Fibroblast of mammary gland (primary cell): Measurements from ENCODE around the gene DOCK2.
A peak's percentile ranks its signal among the peaks of the same experiment; 100 is the strongest.

Source experiments
- DNase-seq: peaks from one replicate; pipeline ENCODE4 v3.0.0-alpha.2; 2010; ENCODE audit warnings: low read depth
- H3K4me3 ChIP-seq: 2 replicates; pipeline ENCODE4 v1.5.1; 2011; ENCODE audit warnings: low read depth, mild to moderate bottlenecking, low read length, moderate library complexity; ENCODE audit not compliant: control insufficient read depth
- TF ChIP-seq, protein P1 (sequence below): conservative IDR thresholded peaks from 2 replicates; pipeline ENCODE4 v1.5.1; 2011; ENCODE audit warnings: low read depth, low read length, inconsistent platforms; ENCODE audit not compliant: control insufficient read depth, insufficient read depth

The DOCK2 gene

GRCh38 chr5:169812786-169813185, 175.7 kb downstream of the DOCK2 start:
- H3K4me3 ChIP-seq = no peak overlapping the region
- TF ChIP-seq, protein P1, sequence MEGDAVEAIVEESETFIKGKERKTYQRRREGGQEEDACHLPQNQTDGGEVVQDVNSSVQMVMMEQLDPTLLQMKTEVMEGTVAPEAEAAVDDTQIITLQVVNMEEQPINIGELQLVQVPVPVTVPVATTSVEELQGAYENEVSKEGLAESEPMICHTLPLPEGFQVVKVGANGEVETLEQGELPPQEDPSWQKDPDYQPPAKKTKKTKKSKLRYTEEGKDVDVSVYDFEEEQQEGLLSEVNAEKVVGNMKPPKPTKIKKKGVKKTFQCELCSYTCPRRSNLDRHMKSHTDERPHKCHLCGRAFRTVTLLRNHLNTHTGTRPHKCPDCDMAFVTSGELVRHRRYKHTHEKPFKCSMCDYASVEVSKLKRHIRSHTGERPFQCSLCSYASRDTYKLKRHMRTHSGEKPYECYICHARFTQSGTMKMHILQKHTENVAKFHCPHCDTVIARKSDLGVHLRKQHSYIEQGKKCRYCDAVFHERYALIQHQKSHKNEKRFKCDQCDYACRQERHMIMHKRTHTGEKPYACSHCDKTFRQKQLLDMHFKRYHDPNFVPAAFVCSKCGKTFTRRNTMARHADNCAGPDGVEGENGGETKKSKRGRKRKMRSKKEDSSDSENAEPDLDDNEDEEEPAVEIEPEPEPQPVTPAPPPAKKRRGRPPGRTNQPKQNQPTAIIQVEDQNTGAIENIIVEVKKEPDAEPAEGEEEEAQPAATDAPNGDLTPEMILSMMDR = no peak
- DNase-seq = no peak

- no peak overlapping the region for H3K4me3 ChIP-seq
- no peak for DNase-seq
- TF ChIP-seq, protein P1 = no peak
Measured at GRCh38 chr5:169814045-169814444, 177.0 kb downstream of the DOCK2 start.

GRCh38 chr5:169814522-169814921, 177.4 kb downstream of the DOCK2 start:
- no peak overlapping the region for H3K4me3 ChIP-seq
- peak; percentile 39 for DNase-seq
- TF ChIP-seq, protein P1 = no peak

DNA sequence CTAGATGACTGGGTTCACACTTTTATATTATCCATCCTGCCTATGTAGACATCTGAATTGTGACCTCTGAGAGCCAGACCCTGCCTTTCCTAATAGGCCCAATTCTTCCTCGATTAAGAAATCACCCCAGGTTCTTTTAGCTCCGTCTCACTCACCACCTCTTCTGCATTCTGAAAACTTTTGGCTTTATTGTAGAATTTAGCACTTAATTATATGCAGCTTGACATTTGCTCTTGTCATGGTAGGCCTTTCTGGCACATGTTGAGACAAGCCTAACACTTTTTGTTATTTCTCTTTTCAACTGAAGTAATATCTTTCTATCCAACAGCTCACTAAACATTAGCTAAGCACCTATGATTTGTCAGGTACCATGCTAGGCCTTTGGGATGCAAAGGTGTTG, 180.0 kb downstream of the DOCK2 start:
- TF ChIP-seq, protein P1 = no peak
- DNase-seq = no peak
- no peak overlapping the region for H3K4me3 ChIP-seq

DNA sequence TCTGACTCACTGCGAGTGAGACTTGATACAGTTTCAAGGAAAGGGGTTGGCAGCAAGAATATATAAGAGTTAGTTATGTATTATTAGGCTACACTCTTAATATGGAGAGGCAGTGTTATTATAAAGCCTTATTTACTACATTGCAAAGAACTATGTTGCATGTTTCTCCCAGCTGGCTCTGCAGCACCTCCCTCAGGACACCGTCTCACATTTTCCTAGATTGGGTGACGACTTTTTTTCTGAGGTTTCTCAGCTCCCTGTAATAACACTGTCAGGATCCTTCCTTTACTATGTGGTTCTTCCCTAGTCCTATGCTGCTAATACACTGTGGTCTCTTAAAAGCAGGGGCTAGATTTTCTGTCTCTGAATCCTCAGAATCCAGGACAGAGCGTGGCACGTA, 189.5 kb downstream of the DOCK2 start:
- TF ChIP-seq, protein P1 = peak; percentile 23
- no peak for DNase-seq
- H3K4me3 ChIP-seq = no peak overlapping the region

- peak; percentile 29 for DNase-seq
- no peak overlapping the region for H3K4me3 ChIP-seq
- TF ChIP-seq, protein P1 = no peak
Measured at GRCh38 chr5:169827769-169828168, 190.7 kb downstream of the DOCK2 start.

DNA sequence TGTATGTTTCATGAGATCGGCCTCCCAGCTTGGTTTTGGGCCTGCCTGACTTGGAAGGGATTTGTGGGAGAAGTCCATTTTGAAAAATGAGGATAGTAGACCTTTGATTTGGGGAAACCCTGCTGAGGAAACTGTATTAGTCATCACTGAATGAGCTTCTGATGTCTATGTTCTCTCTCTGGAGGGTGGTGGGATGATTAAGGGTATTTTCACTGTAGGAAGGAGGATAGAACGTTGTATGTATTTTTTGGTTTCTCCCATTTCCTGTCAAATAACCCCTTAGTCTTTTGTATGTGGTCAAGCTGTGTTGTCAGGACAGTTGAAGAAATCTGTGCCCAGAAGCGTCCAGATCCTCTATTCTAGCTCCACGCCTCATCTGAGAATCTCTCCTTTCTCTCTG, 191.3 kb downstream of the DOCK2 start:
- DNase-seq = no peak
- H3K4me3 ChIP-seq = no peak overlapping the region
- TF ChIP-seq, protein P1 = no peak
